Measurements from ENCODE around the gene BAIAP3. TPM values are rescaled to one million over a fixed set of nuclear protein-coding genes. Genes with fewer than 3 reads are reported as not detected.

Gene BAIAP3
- total RNA-seq, 1 experiment from 2014 or later, result 6.8 TPM

GRCh38 chr16:1338855-1339675 lies 5.6 kb downstream of the BAIAP3 start:
- H3K14ac ChIP-seq (ENCODE audit: insufficient read depth, low read length), result no peak overlapping the region
- Mint-ChIP-seq H3K27ac (peak overlapping the region in 1 of 3 experiments; percentile 67; a peak in 1 of 7 replicates), H3K4me3 (no peak overlapping the region), H3K9me3 (no peaks in the 10 kb centered on the region), H3K36me3 (ENCODE audit: insufficient read depth in 1 of 3, low read depth in 3 of 3) (no peaks in the 10 kb centered on the region), H3K27me3 (ENCODE audit: low read depth) (peaks cover 50% of the 10 kb centered on the region), H3K4me1 (peaks cover 6 to 14% of the 10 kb centered on the region in 2 experiments)
- no peak overlapping the region for H3K9ac ChIP-seq (ENCODE audit: extremely low read depth, insufficient read length, low read length)
- H2BK5ac ChIP-seq (ENCODE audit: insufficient read length, low read length), result no peak overlapping the region
- no peak overlapping the region for H2AFZ ChIP-seq (ENCODE audit: low read length)
- no peak overlapping the region for H3K4ac ChIP-seq (ENCODE audit: low read depth, low read length)
- peaks cover 3% of the 10 kb centered on the region for H3K23me2 ChIP-seq (ENCODE audit: insufficient read length, low read depth, low read length, poor library complexity, severe bottlenecking)
- no peak overlapping the region for H3T11ph ChIP-seq (ENCODE audit: low read length)
- no peak overlapping the region for H2BK15ac ChIP-seq (ENCODE audit: low read depth, low read length)
- H4K20me1 ChIP-seq (ENCODE audit: control insufficient read depth, insufficient read depth, insufficient read length), result no peaks in the 10 kb centered on the region
- H2BK20ac ChIP-seq (ENCODE audit: low read depth, low read length, poor library complexity, severe bottlenecking), result no peak overlapping the region
- no peak overlapping the region for H3K27ac ChIP-seq (ENCODE audit: insufficient read length, low read depth, low read length)
- no CpG with 5 or more reads among the region's 31 CpGs for WGBS (ENCODE audit: extremely low coverage, insufficient read length, low lambda C conversion rate)
- no peak overlapping the region for H4K8ac ChIP-seq (replicated peaks; ENCODE audit: insufficient read length, low read depth, low read length)
- H3K79me1 ChIP-seq (ENCODE audit: insufficient read depth, low read depth, low read length, poor library complexity, severe bottlenecking), result no peaks in the 10 kb centered on the region
- H3K79me2 ChIP-seq (ENCODE audit: insufficient read depth, low read length), result no peaks in the 10 kb centered on the region
- TF ChIP-seq CTCF (conservative IDR thresholded peaks at IDR 0.05), result no peak
- H3K56ac ChIP-seq (ENCODE audit: insufficient read length, low read depth, low read length), result no peak overlapping the region
- H2BK12ac ChIP-seq (ENCODE audit: insufficient read length, low read depth, low read length), result no peak overlapping the region
- no peaks in the 10 kb centered on the region for H3K4me1 ChIP-seq (ENCODE audit: insufficient read depth, low read length)
- no peaks in the 10 kb centered on the region for H3K9me3 ChIP-seq (ENCODE audit: control insufficient read depth, low read depth, low read length)
- no peak for DNase-seq
- no peak overlapping the region for H2BK120ac ChIP-seq (ENCODE audit: low read depth, low read length, poor library complexity, severe bottlenecking)
- no peak overlapping the region for H3K4me2 ChIP-seq (ENCODE audit: insufficient read depth, insufficient read length, low read length)
- no peak overlapping the region for H4K5ac ChIP-seq (ENCODE audit: insufficient read length, low read depth, low read length)
- no peak overlapping the region for H2AK5ac ChIP-seq (ENCODE audit: insufficient read length, low read length)
- H3K23ac ChIP-seq (ENCODE audit: insufficient read length, low read depth, low read length), result no peak overlapping the region
- H3K27me3 ChIP-seq (ENCODE audit: insufficient read depth, low read length), result peaks cover 13% of the 10 kb centered on the region; the same call in 1 of the 2 replicates
- no peak overlapping the region for H4K91ac ChIP-seq (ENCODE audit: insufficient read length, low read depth, low read length)
- no peak overlapping the region for H3K18ac ChIP-seq (ENCODE audit: insufficient read length, low read depth, low read length)

Data from H9 (cell line).